HG03097 (cell line): ENCODE data around the gene ZBTB16.

Source experiments
- ATAC-seq: cut with Tn5 transposase; IDR thresholded peaks from one replicate; pipeline ENCODE4 v1.9.1; 2021; ENCODE audit not compliant: unreplicated experiment, low FRiP score

Gene ZBTB16

DNA sequence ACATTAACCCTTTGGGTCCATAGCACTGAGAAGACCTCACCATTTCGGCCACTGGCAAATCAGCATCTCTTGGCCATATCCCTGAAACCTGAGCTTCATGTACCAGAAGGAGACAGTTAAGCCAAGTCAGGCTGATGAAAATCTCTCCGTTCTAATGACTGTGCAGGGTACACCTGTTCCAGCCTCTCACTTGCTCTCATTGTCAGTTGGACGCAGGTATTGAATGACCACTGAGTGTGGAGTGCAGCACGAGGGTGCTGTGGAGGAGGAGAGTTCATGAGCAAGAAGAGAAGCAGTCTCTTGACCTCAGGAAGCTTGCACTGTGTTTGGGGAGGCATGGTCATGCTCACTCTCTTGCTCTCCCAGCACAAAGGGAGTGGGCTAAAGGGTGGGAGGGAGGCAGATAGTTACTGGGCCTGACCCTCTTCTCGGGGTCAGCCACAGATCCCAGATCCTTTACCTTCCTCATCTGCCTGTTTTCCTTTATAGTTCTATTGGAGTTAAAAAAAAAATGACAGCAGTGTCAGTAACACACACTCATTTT is 65.2 kb downstream of the ZBTB16 start:
- no peak for ATAC-seq

GRCh38 chr11:114125531-114125930 is 66.0 kb downstream of the ZBTB16 start:
- ATAC-seq: no peak

GRCh38 chr11:114125959-114126358 is 66.4 kb downstream of the ZBTB16 start:
- no peak for ATAC-seq

GRCh38 chr11:114128399-114128798 is 68.9 kb downstream of the ZBTB16 start:
- ATAC-seq: no peak

- ATAC-seq: no peak
Measured at GRCh38 chr11:114129142-114129541, 69.6 kb downstream of the ZBTB16 start.

DNA sequence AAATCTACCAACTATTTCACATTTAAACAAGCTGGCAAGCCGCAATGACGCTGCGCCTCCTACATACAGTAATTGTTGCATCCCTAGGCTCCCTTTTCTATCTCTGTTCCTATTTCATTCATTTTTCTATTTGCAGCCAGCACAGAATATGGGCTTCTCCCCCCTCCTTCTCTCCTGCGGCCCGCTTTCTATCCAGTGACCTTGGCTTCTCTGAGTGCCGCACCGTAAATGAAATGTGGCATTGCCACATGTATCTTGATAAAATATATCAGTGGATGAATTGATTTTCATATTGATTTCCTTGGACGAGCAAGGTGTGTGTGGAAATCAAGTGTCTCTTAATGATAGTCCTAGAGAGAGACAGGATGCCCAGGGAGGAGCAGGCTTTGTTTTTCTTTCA is 70.2 kb downstream of the ZBTB16 start:
- ATAC-seq: no peak

- no peak for ATAC-seq
Measured at GRCh38 chr11:114130115-114130576, 70.6 kb downstream of the ZBTB16 start.

DNA sequence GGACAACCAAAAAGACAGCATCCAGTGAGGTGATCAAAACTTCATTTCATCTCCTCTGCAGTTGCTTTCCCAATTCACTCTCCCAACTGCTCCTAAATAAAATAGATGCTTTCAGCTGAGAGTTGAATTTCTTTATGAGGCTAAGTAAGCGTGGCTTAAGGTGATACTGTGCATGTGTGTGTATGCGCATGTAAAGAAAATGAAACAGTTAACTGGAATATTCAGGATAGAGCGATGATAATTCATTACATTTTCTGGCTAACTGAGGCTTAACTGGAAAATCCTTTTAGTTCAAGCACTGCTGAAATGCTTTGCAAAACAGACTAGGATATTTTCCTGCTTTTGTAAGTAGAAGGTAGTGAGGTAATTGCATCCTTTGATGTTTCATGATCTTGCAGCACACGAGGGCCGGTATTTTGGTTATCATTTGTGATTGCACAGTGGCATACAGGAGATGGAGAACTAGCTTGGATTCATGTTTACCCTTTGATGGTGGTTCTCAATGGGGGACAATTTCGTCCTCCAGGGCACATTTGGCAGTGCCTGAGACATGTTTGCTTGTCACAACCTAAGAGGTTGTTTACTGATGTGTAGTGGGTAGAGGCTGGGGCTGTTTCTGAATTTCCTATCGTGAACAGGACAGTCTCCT is 71.2 kb downstream of the ZBTB16 start:
- ATAC-seq: no peak

DNA sequence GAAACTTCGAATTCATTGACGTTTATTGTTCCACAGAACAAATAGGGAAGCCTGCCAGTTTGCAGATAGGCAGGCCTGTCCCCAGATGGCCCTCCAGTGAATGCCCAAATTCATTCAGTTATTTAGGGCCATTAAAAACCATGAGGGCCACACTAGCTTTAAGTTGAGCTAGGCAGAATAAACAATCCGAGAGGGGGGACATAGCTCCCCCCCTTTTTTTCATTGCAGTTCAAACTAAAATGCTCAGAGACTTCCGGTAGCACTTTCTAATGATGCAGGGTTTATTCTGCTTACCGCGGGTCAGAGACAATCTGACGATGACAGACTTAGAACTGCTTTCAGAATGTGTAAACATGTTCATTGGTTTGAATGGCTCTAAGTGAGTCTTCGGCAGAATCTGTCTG is 72.0 kb downstream of the ZBTB16 start:
- ATAC-seq: no peak

GRCh38 chr11:114132417-114132816 is 72.9 kb downstream of the ZBTB16 start:
- no peak for ATAC-seq

GRCh38 chr11:114132944-114133394 is 73.5 kb downstream of the ZBTB16 start:
- no peak for ATAC-seq

- ATAC-seq: no peak
Measured at GRCh38 chr11:114133548-114134329, 74.2 kb downstream of the ZBTB16 start.

- ATAC-seq: no peak
Measured at GRCh38 chr11:114134870-114135269, 75.4 kb downstream of the ZBTB16 start.

GRCh38 chr11:114135737-114136151 is 76.2 kb downstream of the ZBTB16 start:
- ATAC-seq: no peak

- ATAC-seq: no peak
Measured at GRCh38 chr11:114136686-114137640, 77.5 kb downstream of the ZBTB16 start.

DNA sequence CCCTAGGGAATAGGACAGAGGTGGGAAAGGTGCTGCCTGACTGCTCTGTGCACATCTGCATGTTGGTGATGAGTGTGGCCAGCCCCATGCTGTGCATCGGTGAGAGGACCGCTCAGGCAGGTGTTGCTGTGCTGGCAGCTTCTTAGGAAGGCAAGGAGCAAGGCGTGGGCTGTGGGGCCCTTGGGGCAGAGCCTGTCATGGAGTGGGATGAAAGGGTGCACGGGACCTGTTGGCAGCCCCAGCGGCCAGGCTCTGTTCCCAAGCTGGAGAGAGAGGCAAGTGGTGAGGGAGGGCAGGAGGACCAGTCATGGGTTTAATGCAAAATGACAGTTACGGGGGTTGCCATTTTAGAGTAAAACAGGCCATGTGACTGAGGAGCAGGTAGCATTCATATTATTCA is 78.3 kb downstream of the ZBTB16 start:
- ATAC-seq: no peak

DNA sequence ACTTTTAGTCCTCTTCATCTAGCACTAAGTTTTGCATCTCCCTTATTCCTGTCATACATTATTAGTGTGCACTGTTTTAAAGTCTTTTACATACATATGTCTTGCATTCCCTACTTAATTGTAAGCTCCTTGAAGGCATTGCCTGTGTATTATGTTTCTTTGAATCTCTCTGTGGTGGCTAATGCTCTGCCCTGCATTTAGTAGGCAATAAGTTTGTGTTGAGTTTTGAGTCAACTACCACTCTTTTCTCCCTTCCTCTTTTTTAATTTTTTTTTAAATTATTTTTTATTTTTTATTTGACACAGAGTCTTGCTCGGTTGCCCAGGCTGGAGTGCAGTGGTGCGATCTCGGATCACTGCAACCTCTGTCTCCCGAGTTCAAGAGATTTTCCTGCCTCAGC is 78.9 kb downstream of the ZBTB16 start:
- ATAC-seq: no peak

GRCh38 chr11:114140826-114141225 is 81.3 kb downstream of the ZBTB16 start:
- no peak for ATAC-seq

DNA sequence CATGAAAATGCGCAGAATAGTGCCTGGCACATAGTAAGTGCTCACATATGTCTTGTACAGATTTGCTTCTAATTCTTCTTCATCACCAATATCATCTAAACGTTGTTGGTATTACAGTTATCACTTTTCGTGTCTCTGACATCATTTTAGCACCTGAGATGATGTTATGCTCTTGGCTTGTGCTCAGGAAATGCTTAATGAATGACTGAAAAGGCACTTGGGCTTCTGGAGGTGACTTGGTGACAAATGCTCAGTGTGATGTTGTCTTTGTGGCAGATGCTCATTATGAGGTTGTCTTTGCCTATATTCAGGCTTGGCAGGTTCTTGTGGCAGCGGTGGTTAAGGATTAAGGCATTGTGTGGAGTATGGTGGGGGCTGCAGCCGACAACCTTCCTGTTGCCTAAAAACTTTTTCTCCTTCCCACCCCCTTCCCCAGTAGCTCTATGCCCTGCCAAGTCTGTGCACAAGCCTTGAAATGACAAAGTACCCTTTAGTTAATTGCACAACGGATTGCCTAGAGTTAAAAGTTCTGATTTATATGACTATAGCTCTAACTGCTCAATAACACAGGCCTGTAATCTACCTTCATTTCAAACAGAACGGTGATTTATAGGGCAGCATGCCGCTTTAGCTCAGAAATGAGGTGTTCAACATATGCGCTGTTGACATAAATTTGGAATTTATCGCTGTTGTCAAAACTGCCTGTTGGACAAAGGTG is 82.5 kb downstream of the ZBTB16 start:
- ATAC-seq: no peak

GRCh38 chr11:114142707-114143106 is 83.2 kb downstream of the ZBTB16 start:
- no peak for ATAC-seq
